B cell (primary cell): ENCODE results near the gene RORB.

Experiments used
- CTCF ChIP-seq: fragments of 200-600 bp; IDR thresholded peaks from one replicate; pipeline ENCODE4 v1.8.0; 2022; ENCODE audit warnings: antibody characterized with exemption, mild to moderate bottlenecking
- EZH2 ChIP-seq: IDR thresholded peaks from 2 replicates; pipeline ENCODE4 v1.6.1; 2012; ENCODE audit warnings: borderline replicate concordance, low read depth, mild to moderate bottlenecking, moderate library complexity, low read length; ENCODE audit not compliant: insufficient read depth, poor library complexity, severe bottlenecking

- TF ChIP-seq CTCF (no peak), EZH2 (no peak)
These were observed 142.0 kb downstream of the RORB start for GRCh38 chr9:74639112-74639511.
